ENCODE results near the gene PFN4. TPM values are rescaled to one million over a fixed set of nuclear protein-coding genes. Genes with fewer than 3 reads are reported as not detected.

Gene PFN4
- total and polyA plus RNA-seq, 2 of the 4 experiments (the other 2 are of a cell fraction), result 0.36 to 0.48 TPM

GRCh38 chr2:24158131-24158530 is 35.0 kb upstream of the PFN4 start:
- H4K20me1 ChIP-seq (ENCODE audit: insufficient read depth, low read length), result no peaks in the 10 kb centered on the region
- ChIA-PET CTCF (no interaction called here), POLR2A (ENCODE audit: unreplicated experiment) (no interaction called here)
- dilution Hi-C loops (cut with HindIII; ENCODE audit: low sequenced_read_pairs, unreplicated experiment), result no loop called here
- no peak overlapping the region for H3K18ac ChIP-seq (ENCODE audit: low read depth, low read length)
- H3K9me3 ChIP-seq (ENCODE audit: control insufficient read depth, insufficient read depth, low read length), result no peaks in the 10 kb centered on the region
- H2BK15ac ChIP-seq (ENCODE audit: low read depth, low read length), result no peak overlapping the region
- no peak for ATAC-seq (ENCODE audit: low read depth)
- H3K27me3 ChIP-seq (ENCODE audit: control insufficient read depth, insufficient read depth, low read length), result no peaks in the 10 kb centered on the region
- H3K4me2 ChIP-seq (ENCODE audit: low read depth, low read length), result no peak overlapping the region
- no peak overlapping the region for H3K4ac ChIP-seq (ENCODE audit: low read depth, low read length)
- no peak overlapping the region for H4K5ac ChIP-seq (ENCODE audit: low read depth, low read length)
- TF ChIP-seq FOS (IDR thresholded peaks at IDR 0.05; ENCODE audit: low read depth, low read length) (no peak), RCOR1 (IDR thresholded peaks at IDR 0.05; ENCODE audit: insufficient replicate concordance, low read length) (no peak), RFX5 (IDR thresholded peaks at IDR 0.05; ENCODE audit: low read depth, low read length) (no peak), MAZ (IDR thresholded peaks at IDR 0.05; ENCODE audit: borderline replicate concordance, low read depth, low read length) (no peak), MAFK (IDR thresholded peaks at IDR 0.05; ENCODE audit: low read depth, low read length) (no peak), CEBPB (IDR thresholded peaks at IDR 0.05; ENCODE audit: low read depth, low read length) (no peak), POLR2A (IDR thresholded peaks at IDR 0.05; ENCODE audit: low read depth, low read length) (no peak), RAD21 (IDR thresholded peaks at IDR 0.05; ENCODE audit: low read length) (no peak)
- H3K23ac ChIP-seq (ENCODE audit: low read depth, low read length), result no peak overlapping the region
- no peak overlapping the region for H3K9ac ChIP-seq (ENCODE audit: low read depth, low read length)
- H2AK9ac ChIP-seq (replicated peaks; ENCODE audit: low read depth, low read length, poor library complexity), result no peak overlapping the region
- H3K27ac ChIP-seq (ENCODE audit: insufficient read depth, low read length), result no peak overlapping the region
- H3K4me3 ChIP-seq (ENCODE audit: insufficient read depth, low read depth, low read length), result no peak overlapping the region
- no TSS peak for BruUV-seq (replicated peaks)
- DNase-seq, result no peak
- H2AK5ac ChIP-seq (ENCODE audit: low read depth, low read length), result no peak overlapping the region
- H3K36me3 ChIP-seq (ENCODE audit: control insufficient read depth, insufficient read depth, low read length), result no peaks in the 10 kb centered on the region
- H3K4me1 ChIP-seq (ENCODE audit: control insufficient read depth, insufficient read depth, low read length), result no peaks in the 10 kb centered on the region
- no peak overlapping the region for H2BK5ac ChIP-seq (ENCODE audit: low read depth, low read length, poor library complexity, severe bottlenecking)
- no peak overlapping the region for H2BK20ac ChIP-seq (ENCODE audit: low read depth, low read length)
- H3K9me1 ChIP-seq (ENCODE audit: insufficient read depth, low read length), result peaks cover 4% of the 10 kb centered on the region; the same call in 1 of the 2 replicates
- no CpG with 5 or more reads among the region's 5 CpGs for WGBS, 2 experiments (ENCODE audit: extremely low coverage in 2 of 2, insufficient read length in 1 of 2)
- no peak overlapping the region for H3K56ac ChIP-seq (ENCODE audit: extremely low read depth, insufficient read depth, low read length)
- H4K8ac ChIP-seq (ENCODE audit: low read depth in 2 of 2, low read length in 2 of 2), result no peak overlapping the region
- H3K14ac ChIP-seq (replicated peaks; ENCODE audit: low read depth, low read length), result no peak overlapping the region
- no peak overlapping the region for H2AFZ ChIP-seq (replicated peaks; ENCODE audit: low read length, poor library complexity)
- H3K79me1 ChIP-seq (ENCODE audit: low read depth in 1 of 2, low read length in 2 of 2), result no peaks in the 10 kb centered on the region
- in situ Hi-C loops (cut with MboI; ENCODE audit: low sequenced_read_pairs), result no loop called here
- no peak overlapping the region for H2BK120ac ChIP-seq (ENCODE audit: low read depth, low read length)
- no peak overlapping the region for H4K91ac ChIP-seq (ENCODE audit: insufficient read depth, low read depth, low read length)
- intact Hi-C loops (cut with micrococcal nuclease), result no loop called here
